SK-N-SH treated with all-trans-retinoic acid at 6 μM for 48 hours (cell line): ENCODE measurements around the gene NTM.

Experiments used
- ATAC-seq: fragments of 200-7000 bp; cut with Tn5 transposase; 3 replicates; pipeline ENCODE4 v1.9.1; 2020; ENCODE audit warnings: mild to moderate bottlenecking, moderate library complexity
- ARNTL ChIP-seq: fragments of 450-650 bp; formaldehyde crosslinking; IDR thresholded peaks from 2 replicates; pipeline ENCODE4 v1.5.0; 2020; ENCODE audit warnings: low read depth, mild to moderate bottlenecking, moderate library complexity, borderline replicate concordance
- CSDC2 ChIP-seq: fragments of 250-450 bp; sonication (Bioruptor Pico); IDR thresholded peaks from 2 replicates; pipeline ENCODE4 v1.5.0; 2020; ENCODE audit warnings: mild to moderate bottlenecking, moderate library complexity
- ESRRG ChIP-seq: fragments of 250-450 bp; sonication (Bioruptor Pico); IDR thresholded peaks from 2 replicates; pipeline ENCODE4 v1.6.1; 2021; ENCODE audit warnings: mild to moderate bottlenecking
- GLIS3 ChIP-seq: fragments of 250-450 bp; sonication (Bioruptor Pico); IDR thresholded peaks from 2 replicates; pipeline ENCODE4 v1.5.0; 2020; ENCODE audit warnings: mild to moderate bottlenecking, moderate library complexity
- OSR1 ChIP-seq: fragments of 250-450 bp; sonication (Bioruptor Pico); IDR thresholded peaks from 2 replicates; pipeline ENCODE4 v1.8.0; 2022; ENCODE audit warnings: moderate library complexity, mild to moderate bottlenecking, inconsistent platforms
- PATZ1 ChIP-seq: fragments of 250-450 bp; sonication (Bioruptor Pico); IDR thresholded peaks from 2 replicates; pipeline ENCODE4 v1.8.0; 2020; ENCODE audit warnings: mild to moderate bottlenecking, moderate library complexity, borderline replicate concordance
- PPARA ChIP-seq: fragments of 250-450 bp; sonication (Bioruptor Pico); IDR thresholded peaks from 2 replicates; pipeline ENCODE4 v1.5.0; 2020; ENCODE audit warnings: mild to moderate bottlenecking, borderline replicate concordance
- RARB ChIP-seq: fragments of 250-450 bp; sonication (Bioruptor Pico); IDR thresholded peaks from 2 replicates; pipeline ENCODE4 v1.8.0; 2021; ENCODE audit warnings: mild to moderate bottlenecking, moderate library complexity
- SNAI2 ChIP-seq: fragments of 250-450 bp; sonication (Bioruptor Pico); IDR thresholded peaks from 2 replicates; pipeline ENCODE4 v1.5.0; 2020; ENCODE audit warnings: mild to moderate bottlenecking, moderate library complexity
- TOX ChIP-seq: fragments of 250-450 bp; sonication (Bioruptor Pico); IDR thresholded peaks from 2 replicates; pipeline ENCODE4 v1.8.0; 2021; ENCODE audit warnings: mild to moderate bottlenecking, moderate library complexity, borderline replicate concordance
- ZC3H10 ChIP-seq: fragments of 250-450 bp; sonication (Bioruptor Pico); IDR thresholded peaks from 2 replicates; pipeline ENCODE4 v1.5.1; 2021; ENCODE audit warnings: mild to moderate bottlenecking, moderate library complexity
- ZFP3 ChIP-seq: fragments of 250-450 bp; sonication (Bioruptor Pico); IDR thresholded peaks from 2 replicates; pipeline ENCODE4 v1.5.0; 2020; ENCODE audit warnings: mild to moderate bottlenecking, moderate library complexity
- ZFP30 ChIP-seq: fragments of 450-650 bp; formaldehyde crosslinking; IDR thresholded peaks from 2 replicates; pipeline ENCODE4 v1.5.0; 2022; ENCODE audit warnings: mild to moderate bottlenecking, moderate library complexity
- ZNF565 ChIP-seq: fragments of 450-650 bp; formaldehyde crosslinking; conservative IDR thresholded peaks from 2 replicates; pipeline ENCODE4 v1.5.0; 2020; ENCODE audit warnings: low read depth, mild to moderate bottlenecking, moderate library complexity
- ZNF70 ChIP-seq: fragments of 450-650 bp; formaldehyde crosslinking; IDR thresholded peaks from 2 replicates; pipeline ENCODE4 v1.5.0; 2020; ENCODE audit warnings: mild to moderate bottlenecking, moderate library complexity
- ZNF8 ChIP-seq: fragments of 450-650 bp; formaldehyde crosslinking; IDR thresholded peaks from 2 replicates; pipeline ENCODE4 v1.5.0; 2020; ENCODE audit warnings: mild to moderate bottlenecking, moderate library complexity
- TF ChIP-seq, protein P1 (sequence below): fragments of 250-450 bp; sonication (Bioruptor Pico); IDR thresholded peaks from 2 replicates; pipeline ENCODE4 v1.5.0; 2020; ENCODE audit warnings: mild to moderate bottlenecking, moderate library complexity
- TF ChIP-seq, protein P2 (sequence below): fragments of 250-450 bp; sonication (Bioruptor Pico); IDR thresholded peaks from 2 replicates; pipeline ENCODE4 v1.5.1; 2020; ENCODE audit warnings: low read depth, mild to moderate bottlenecking, moderate library complexity
- TF ChIP-seq, protein P3 (sequence below): fragments of 250-450 bp; sonication (Bioruptor Pico); IDR thresholded peaks from 2 replicates; pipeline ENCODE4 v1.5.1; 2021; ENCODE audit warnings: mild to moderate bottlenecking, moderate library complexity

The NTM gene

DNA sequence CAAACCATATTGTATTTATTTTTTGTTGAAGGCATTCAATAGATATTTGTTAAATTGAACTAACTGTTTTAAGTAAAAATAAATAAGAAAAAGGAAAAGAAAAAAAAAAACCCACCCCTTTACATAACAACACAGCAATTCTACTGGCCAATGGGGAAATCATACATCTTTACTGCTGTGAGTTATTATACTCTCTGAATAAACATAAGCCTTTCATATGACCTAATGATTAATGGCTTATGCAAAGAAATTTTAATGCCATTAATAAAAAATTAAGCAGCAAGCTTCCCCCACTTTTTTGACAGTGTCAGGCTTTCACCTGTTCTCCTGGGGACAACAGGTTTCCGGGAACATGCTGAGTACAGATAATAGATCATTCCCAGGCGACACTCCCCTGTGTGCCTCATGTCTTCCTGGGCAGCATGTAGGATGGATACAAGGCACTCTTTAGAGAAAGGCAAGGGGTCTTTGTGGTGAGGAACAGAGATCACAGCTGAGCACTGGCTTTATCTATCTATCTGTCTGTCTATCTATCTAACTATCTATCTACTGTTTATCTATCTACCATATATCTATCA, 676.0 kb downstream of the NTM start:
- no peak for ATAC-seq
- TF ChIP-seq ZFP3 (CRISPR knock-in tag) (no peak), PATZ1 (CRISPR knock-in tag) (no peak), ZNF565 (CRISPR knock-in tag) (no peak), TOX (CRISPR knock-in tag) (no peak), PPARA (no peak), RARB (no peak), CSDC2 (no peak), SNAI2 (CRISPR knock-in tag) (no peak), ESRRG (no peak)
- TF ChIP-seq, protein P1, sequence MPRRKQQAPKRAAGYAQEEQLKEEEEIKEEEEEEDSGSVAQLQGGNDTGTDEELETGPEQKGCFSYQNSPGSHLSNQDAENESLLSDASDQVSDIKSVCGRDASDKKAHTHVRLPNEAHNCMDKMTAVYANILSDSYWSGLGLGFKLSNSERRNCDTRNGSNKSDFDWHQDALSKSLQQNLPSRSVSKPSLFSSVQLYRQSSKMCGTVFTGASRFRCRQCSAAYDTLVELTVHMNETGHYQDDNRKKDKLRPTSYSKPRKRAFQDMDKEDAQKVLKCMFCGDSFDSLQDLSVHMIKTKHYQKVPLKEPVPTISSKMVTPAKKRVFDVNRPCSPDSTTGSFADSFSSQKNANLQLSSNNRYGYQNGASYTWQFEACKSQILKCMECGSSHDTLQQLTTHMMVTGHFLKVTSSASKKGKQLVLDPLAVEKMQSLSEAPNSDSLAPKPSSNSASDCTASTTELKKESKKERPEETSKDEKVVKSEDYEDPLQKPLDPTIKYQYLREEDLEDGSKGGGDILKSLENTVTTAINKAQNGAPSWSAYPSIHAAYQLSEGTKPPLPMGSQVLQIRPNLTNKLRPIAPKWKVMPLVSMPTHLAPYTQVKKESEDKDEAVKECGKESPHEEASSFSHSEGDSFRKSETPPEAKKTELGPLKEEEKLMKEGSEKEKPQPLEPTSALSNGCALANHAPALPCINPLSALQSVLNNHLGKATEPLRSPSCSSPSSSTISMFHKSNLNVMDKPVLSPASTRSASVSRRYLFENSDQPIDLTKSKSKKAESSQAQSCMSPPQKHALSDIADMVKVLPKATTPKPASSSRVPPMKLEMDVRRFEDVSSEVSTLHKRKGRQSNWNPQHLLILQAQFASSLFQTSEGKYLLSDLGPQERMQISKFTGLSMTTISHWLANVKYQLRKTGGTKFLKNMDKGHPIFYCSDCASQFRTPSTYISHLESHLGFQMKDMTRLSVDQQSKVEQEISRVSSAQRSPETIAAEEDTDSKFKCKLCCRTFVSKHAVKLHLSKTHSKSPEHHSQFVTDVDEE (CRISPR knock-in tag): no peak
- TF ChIP-seq, protein P2, sequence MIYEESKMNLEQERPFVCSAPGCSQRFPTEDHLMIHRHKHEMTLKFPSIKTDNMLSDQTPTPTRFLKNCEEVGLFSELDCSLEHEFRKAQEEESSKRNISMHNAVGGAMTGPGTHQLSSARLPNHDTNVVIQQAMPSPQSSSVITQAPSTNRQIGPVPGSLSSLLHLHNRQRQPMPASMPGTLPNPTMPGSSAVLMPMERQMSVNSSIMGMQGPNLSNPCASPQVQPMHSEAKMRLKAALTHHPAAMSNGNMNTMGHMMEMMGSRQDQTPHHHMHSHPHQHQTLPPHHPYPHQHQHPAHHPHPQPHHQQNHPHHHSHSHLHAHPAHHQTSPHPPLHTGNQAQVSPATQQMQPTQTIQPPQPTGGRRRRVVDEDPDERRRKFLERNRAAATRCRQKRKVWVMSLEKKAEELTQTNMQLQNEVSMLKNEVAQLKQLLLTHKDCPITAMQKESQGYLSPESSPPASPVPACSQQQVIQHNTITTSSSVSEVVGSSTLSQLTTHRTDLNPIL (CRISPR knock-in tag): no peak

GRCh38 chr11:132047167-132047566, 676.8 kb downstream of the NTM start:
- ATAC-seq: peak; percentile 41
- TF ChIP-seq PPARA: no peak
- TF ChIP-seq, protein P3, sequence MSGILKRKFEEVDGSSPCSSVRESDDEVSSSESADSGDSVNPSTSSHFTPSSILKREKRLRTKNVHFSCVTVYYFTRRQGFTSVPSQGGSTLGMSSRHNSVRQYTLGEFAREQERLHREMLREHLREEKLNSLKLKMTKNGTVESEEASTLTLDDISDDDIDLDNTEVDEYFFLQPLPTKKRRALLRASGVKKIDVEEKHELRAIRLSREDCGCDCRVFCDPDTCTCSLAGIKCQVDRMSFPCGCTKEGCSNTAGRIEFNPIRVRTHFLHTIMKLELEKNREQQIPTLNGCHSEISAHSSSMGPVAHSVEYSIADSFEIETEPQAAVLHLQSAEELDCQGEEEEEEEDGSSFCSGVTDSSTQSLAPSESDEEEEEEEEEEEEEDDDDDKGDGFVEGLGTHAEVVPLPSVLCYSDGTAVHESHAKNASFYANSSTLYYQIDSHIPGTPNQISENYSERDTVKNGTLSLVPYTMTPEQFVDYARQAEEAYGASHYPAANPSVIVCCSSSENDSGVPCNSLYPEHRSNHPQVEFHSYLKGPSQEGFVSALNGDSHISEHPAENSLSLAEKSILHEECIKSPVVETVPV: no peak
- no peak for TF ChIP-seq ARNTL (CRISPR knock-in tag)
- no peak for TF ChIP-seq GLIS3 (CRISPR knock-in tag)
- TF ChIP-seq ZC3H10 (CRISPR knock-in tag): no peak
- TF ChIP-seq, protein P1 (CRISPR knock-in tag): no peak
- no peak for TF ChIP-seq ZNF8 (CRISPR knock-in tag)
- TF ChIP-seq SNAI2 (CRISPR knock-in tag): no peak
- no peak for TF ChIP-seq RARB
- no peak for TF ChIP-seq CSDC2
- no peak for TF ChIP-seq ZNF565 (CRISPR knock-in tag)
- no peak for TF ChIP-seq ZFP30
- no peak for TF ChIP-seq ESRRG
- TF ChIP-seq ZNF70 (CRISPR knock-in tag): no peak
- TF ChIP-seq PATZ1 (CRISPR knock-in tag): no peak
- TF ChIP-seq OSR1 (CRISPR knock-in tag): no peak
